K562 (cell line): ENCODE data around the gene ZNF407. TPM values are rescaled to one million over a fixed set of nuclear protein-coding genes. Genes with fewer than 3 reads are reported as not detected.

Experiments
- ARID3B ChIP-seq: fragments of 250-450 bp; sonication (Bioruptor Pico); IDR thresholded peaks from 2 replicates; pipeline ENCODE4 v1.4.0; 2020; ENCODE audit warnings: borderline replicate concordance
- ASH1L ChIP-seq: fragments of 450-650 bp; IDR thresholded peaks from 2 replicates; pipeline ENCODE4 v1.6.1; 2018; ENCODE audit warnings: borderline replicate concordance, mild to moderate bottlenecking, low read depth; ENCODE audit not compliant: partially characterized antibody
- ATF3 ChIP-seq, 2 experiments: fragments of 450-650 bp in 1 of 2; sonication (generic) in 1 of 2; formaldehyde crosslinking in 1 of 2; IDR thresholded peaks in 1 of 2; conservative IDR thresholded peaks in 1 of 2; 2 replicates each; pipeline versions ENCODE4 v1.6.1 to v1.8.1; 2016 to 2023; ENCODE audit warnings: mild to moderate bottlenecking in 2 of 2, moderate library complexity in 2 of 2, inconsistent platforms in 1 of 2, missing genetic modification reagents in 1 of 2
- ATF7 ChIP-seq: fragments of 450-650 bp; IDR thresholded peaks from 2 replicates; pipeline ENCODE4 v1.7.1; 2014; ENCODE audit warnings: mild to moderate bottlenecking, moderate library complexity
- BACH1 ChIP-seq: fragments of 200-800 bp; sonication (Bioruptor generic); IDR thresholded peaks from 2 replicates; pipeline ENCODE4 v1.6.1; 2016; ENCODE audit warnings: missing genetic modification characterization, missing compliant biosample characterization
- CREB3L1 ChIP-seq: fragments of 450-650 bp; IDR thresholded peaks from 2 replicates; pipeline ENCODE4 v1.6.1; 2014; ENCODE audit warnings: low read depth, mild to moderate bottlenecking, moderate library complexity, borderline replicate concordance
- ELK3 ChIP-seq: fragments of 450-650 bp; formaldehyde crosslinking; IDR thresholded peaks from 2 replicates; pipeline ENCODE4 v1.4.0; 2020; ENCODE audit warnings: mild to moderate bottlenecking
- GMEB1 ChIP-seq: fragments of 250-450 bp; sonication (Bioruptor Pico); IDR thresholded peaks from 2 replicates; pipeline ENCODE4 v1.4.0; 2020; ENCODE audit warnings: mild to moderate bottlenecking
- HDAC8 ChIP-seq: fragments of 450-650 bp; IDR thresholded peaks from 2 replicates; pipeline ENCODE4 v1.6.1; 2016; ENCODE audit warnings: mild to moderate bottlenecking, missing genetic modification characterization, moderate library complexity, missing compliant biosample characterization
- JUND ChIP-seq, 2 experiments: IDR thresholded peaks; 2 replicates in 1 of 2; 3 replicates in 1 of 2; pipeline ENCODE4 v1.6.1; 2011; ENCODE audit warnings: borderline replicate concordance in 2 of 2, low read depth in 2 of 2, low read length in 2 of 2, improper control_type of control experiment in 1 of 2, missing biosample characterization in 1 of 2, missing genetic modification characterization in 1 of 2, missing genetic modification reagents in 1 of 2
- MECOM ChIP-seq: fragments of 250-450 bp; sonication (Bioruptor Pico); IDR thresholded peaks from 2 replicates; pipeline ENCODE4 v1.8.0; 2022; ENCODE audit warnings: inconsistent platforms
- RCOR1 ChIP-seq, 2 experiments: IDR thresholded peaks; 2 replicates each; pipeline ENCODE4 v1.6.1; 2012; ENCODE audit warnings: low read depth in 2 of 2, low read length in 2 of 2, borderline replicate concordance in 1 of 2, improper control_type of control experiment in 1 of 2
- SPI1 ChIP-seq: IDR thresholded peaks from 2 replicates; pipeline ENCODE4 v1.6.1; 2011; ENCODE audit warnings: low read depth, low read length, control low read depth, borderline replicate concordance
- SRSF7 ChIP-seq: fragments of 200-400 bp; formaldehyde crosslinking; optimal IDR thresholded peaks from 2 replicates; pipeline ENCODE3; 2017; ENCODE audit warnings: mild to moderate bottlenecking, low read depth, low read length
- TCF3 ChIP-seq: sonication (generic); formaldehyde crosslinking; IDR thresholded peaks from 2 replicates; pipeline ENCODE4 v1.4.0; 2020; ENCODE audit warnings: mild to moderate bottlenecking, missing genetic modification reagents
- TRIM24 ChIP-seq, 2 experiments: fragments of 450-650 bp; IDR thresholded peaks; 2 replicates each; pipeline ENCODE4 v1.6.1; 2016
- USF2 ChIP-seq: sonication (generic); formaldehyde crosslinking; IDR thresholded peaks from 2 replicates; pipeline ENCODE4 v1.5.0; 2020; ENCODE audit warnings: missing genetic modification reagents
- ZFX ChIP-seq: sonication (generic); formaldehyde crosslinking; IDR thresholded peaks from 2 replicates; pipeline ENCODE4 v1.8.0; 2022; ENCODE audit warnings: mild to moderate bottlenecking, missing genetic modification reagents, moderate library complexity
- polyA plus RNA-seq, 8 experiments: library from polyadenylated mRNA; depleted of rRNA in 4 of 8; stranded (reverse) in 5 of 8; unstranded in 3 of 8; fragments of >200 nt; fragmentation: Nextera tagmentation in 2 of 8; fragmentation: Illumina TruSeq in 1 of 8; extraction: Ambion mirVana in 2 of 8; extraction: Trizol in 1 of 8; gene quantifications; 2 replicates each; pipeline versions ENCODE4 v1.2.1 to v1.2.3, GENCODE V29; 2011 to 2014; ENCODE audit warnings: inconsistent platforms in 1 of 8, missing spikeins in 1 of 8
- total RNA-seq, 7 experiments: library from RNA; depleted of rRNA in 6 of 7; stranded (reverse); fragments of >200 nt in 6 of 7; fragmentation: Illumina TruSeq in 2 of 7; extraction: Trizol in 2 of 7; gene quantifications; 2 replicates each; pipeline versions ENCODE4 v1.2.1 to v1.2.3, GENCODE V29; 2011 to 2021; ENCODE audit warnings: low replicate concordance in 1 of 7

ZNF407 gene
- total and polyA plus RNA-seq, 9 of the 15 experiments (the other 6 are each of a cell fraction or from before 2014, with no cell fraction given): 0.21 to 5.4 (median 2.3) TPM

GRCh38 chr18:75070625-75071483 lies 473.2 kb downstream of the ZNF407 start (continued):
- TF ChIP-seq USF2 (CRISPR knock-in tag): peak; percentile 65
- no peak for TF ChIP-seq CREB3L1
- no peak for TF ChIP-seq BACH1
- peak; percentile 45; the same call in 1 of the 2 replicates for TF ChIP-seq SPI1
- TF ChIP-seq ATF3 (IDR thresholded peaks at IDR 0.05): peak; percentile 66
- TF ChIP-seq ATF3 (CRISPR knock-in tag; conservative IDR thresholded peaks at IDR 0.05): no peak
- peak; percentile 17; the same call in 1 of the 2 replicates for TF ChIP-seq JUND (IDR thresholded peaks at IDR 0.05; ENCODE audit: borderline replicate concordance, low read depth, low read length)
- peak; percentile 55; the same call in 2 of the 3 replicates for TF ChIP-seq JUND (tag; IDR thresholded peaks at IDR 0.05; ENCODE audit: borderline replicate concordance, low read depth, low read length)
- TF ChIP-seq SRSF7: no peak
- TF ChIP-seq ELK3 (CRISPR knock-in tag): no peak
- TF ChIP-seq ZFX (CRISPR knock-in tag): no peak
- no peak for TF ChIP-seq RCOR1 (IDR thresholded peaks at IDR 0.05; ENCODE audit: borderline replicate concordance in 1 of 2, low read depth in 2 of 2, low read length in 2 of 2)
- TF ChIP-seq TCF3: 0 out of 2 replicates have a peak, but pooled peaks have one; percentile 8
- no peak for TF ChIP-seq GMEB1 (CRISPR knock-in tag)
- TF ChIP-seq ASH1L: no peak
- no peak for TF ChIP-seq MECOM (CRISPR knock-in tag)
- no peak for TF ChIP-seq TRIM24 (IDR thresholded peaks at IDR 0.05)
- no peak for TF ChIP-seq ARID3B (CRISPR knock-in tag)
- TF ChIP-seq ATF7: no peak
- no peak for TF ChIP-seq HDAC8 (tag)
